HepG2 (cell line): Measurements from ENCODE around the gene EZH1. TPM values are rescaled to one million over a fixed set of nuclear protein-coding genes. Genes with fewer than 3 reads are reported as not detected.

Source experiments
- ARNT ChIP-seq: fragments of 450-650 bp; IDR thresholded peaks from 2 replicates; pipeline ENCODE4 v1.6.1; 2017
- ATF4 ChIP-seq, 2 experiments: fragments of 450-650 bp in 1 of 2; sonication (generic) in 1 of 2; formaldehyde crosslinking; IDR thresholded peaks; 2 replicates each; pipeline versions ENCODE4 v1.5.0 to v1.8.0; 2020 to 2022; ENCODE audit warnings: mild to moderate bottlenecking in 1 of 2, missing genetic modification reagents in 1 of 2
- HES4 ChIP-seq: sonication (generic); formaldehyde crosslinking; IDR thresholded peaks from 2 replicates; pipeline ENCODE4 v1.9.0; 2021; ENCODE audit warnings: mild to moderate bottlenecking, missing genetic modification reagents, borderline replicate concordance
- HMGA1 ChIP-seq: sonication (generic); formaldehyde crosslinking; conservative IDR thresholded peaks from 2 replicates; pipeline ENCODE4 v1.4.0; 2020; ENCODE audit warnings: missing genetic modification reagents
- KDM6A ChIP-seq: IDR thresholded peaks from 2 replicates; pipeline ENCODE4 v1.6.1; 2016; ENCODE audit warnings: low read depth
- KMT2B ChIP-seq: IDR thresholded peaks from 2 replicates; pipeline ENCODE4 v1.6.1; 2016; ENCODE audit warnings: missing genetic modification reagents, missing compliant biosample characterization
- MIXL1 ChIP-seq: IDR thresholded peaks from 2 replicates; pipeline ENCODE4 v1.6.1; 2016
- MTA3 ChIP-seq: sonication (generic); formaldehyde crosslinking; IDR thresholded peaks from 2 replicates; pipeline ENCODE4 v1.4.0; 2020; ENCODE audit warnings: missing genetic modification reagents
- NONO ChIP-seq, 2 experiments: fragments of 450-650 bp in 1 of 2; sonication (generic) in 1 of 2; formaldehyde crosslinking in 1 of 2; IDR thresholded peaks in 1 of 2; conservative IDR thresholded peaks in 1 of 2; 2 replicates each; pipeline versions ENCODE4 v1.6.1 to v1.8.0; 2017 to 2022; ENCODE audit warnings: mild to moderate bottlenecking in 1 of 2, missing genetic modification reagents in 1 of 2, moderate library complexity in 1 of 2
- ONECUT2 ChIP-seq: sonication (generic); formaldehyde crosslinking; IDR thresholded peaks from 2 replicates; pipeline ENCODE4 v1.4.0; 2020; ENCODE audit warnings: missing genetic modification reagents
- RFXANK ChIP-seq: IDR thresholded peaks from 2 replicates; pipeline ENCODE4 v1.6.1; 2016
- TARDBP ChIP-seq: sonication (generic); formaldehyde crosslinking; IDR thresholded peaks from 2 replicates; pipeline ENCODE4 v1.8.0; 2022; ENCODE audit warnings: mild to moderate bottlenecking, missing genetic modification reagents
- TFAP4 ChIP-seq: sonication (generic); IDR thresholded peaks from 2 replicates; pipeline ENCODE4 v1.6.1; 2016; ENCODE audit warnings: low read depth, borderline replicate concordance
- TOE1 ChIP-seq: sonication (generic); formaldehyde crosslinking; IDR thresholded peaks from 2 replicates; pipeline ENCODE4 v1.4.0; 2020; ENCODE audit warnings: mild to moderate bottlenecking, missing genetic modification reagents
- TSC22D2 ChIP-seq: sonication (generic); formaldehyde crosslinking; IDR thresholded peaks from 2 replicates; pipeline ENCODE4 v1.5.1; 2020; ENCODE audit warnings: missing genetic modification reagents, mild to moderate bottlenecking, borderline replicate concordance
- ZBTB25 ChIP-seq: IDR thresholded peaks from 2 replicates; pipeline ENCODE4 v1.6.1; 2018; ENCODE audit warnings: missing genetic modification reagents
- ZNF235 ChIP-seq: sonication (generic); formaldehyde crosslinking; IDR thresholded peaks from 2 replicates; pipeline ENCODE4 v1.8.1; 2023; ENCODE audit warnings: mild to moderate bottlenecking, missing genetic modification reagents, borderline replicate concordance
- ZNF383 ChIP-seq: sonication (generic); formaldehyde crosslinking; IDR thresholded peaks from 2 replicates; pipeline ENCODE4 v1.4.0; 2020; ENCODE audit warnings: missing genetic modification reagents, mild to moderate bottlenecking, borderline replicate concordance
- ZNF431 ChIP-seq: sonication (generic); formaldehyde crosslinking; IDR thresholded peaks from 2 replicates; pipeline ENCODE4 v1.9.0; 2022; ENCODE audit warnings: missing genetic modification reagents, low read depth, mild to moderate bottlenecking, borderline replicate concordance
- ZNF468 ChIP-seq: sonication (generic); formaldehyde crosslinking; IDR thresholded peaks from 2 replicates; pipeline ENCODE4 v1.8.0; 2022; ENCODE audit warnings: mild to moderate bottlenecking, moderate library complexity, missing genetic modification reagents
- ZNF558 ChIP-seq: sonication (generic); formaldehyde crosslinking; IDR thresholded peaks from 2 replicates; pipeline ENCODE4 v1.9.0; 2022; ENCODE audit warnings: mild to moderate bottlenecking, missing genetic modification reagents, borderline replicate concordance
- ZNF572 ChIP-seq: sonication (generic); formaldehyde crosslinking; IDR thresholded peaks from 2 replicates; pipeline ENCODE4 v1.5.1; 2020; ENCODE audit warnings: mild to moderate bottlenecking, missing genetic modification reagents
- ZNF605 ChIP-seq: sonication (generic); formaldehyde crosslinking; IDR thresholded peaks from 2 replicates; pipeline ENCODE4 v1.8.0; 2022; ENCODE audit warnings: mild to moderate bottlenecking, missing genetic modification reagents
- ZNF772 ChIP-seq: sonication (generic); formaldehyde crosslinking; IDR thresholded peaks from 2 replicates; pipeline ENCODE4 v1.5.0; 2020; ENCODE audit warnings: mild to moderate bottlenecking, missing genetic modification reagents
- ZNF800 ChIP-seq: sonication (generic); formaldehyde crosslinking; IDR thresholded peaks from 2 replicates; pipeline ENCODE4 v1.4.0; 2020; ENCODE audit warnings: missing genetic modification reagents
- ZNF879 ChIP-seq: sonication (generic); formaldehyde crosslinking; IDR thresholded peaks from 2 replicates; pipeline ENCODE4 v1.8.1; 2023; ENCODE audit warnings: missing genetic modification reagents
- polyA plus RNA-seq, 8 experiments: library from polyadenylated mRNA; depleted of rRNA in 3 of 8; stranded (reverse) in 7 of 8; unstranded in 1 of 8; fragments of >200 nt; fragmentation: Illumina TruSeq in 4 of 8; extraction: Trizol in 4 of 8; gene quantifications; 2 replicates each; pipeline versions ENCODE4 v1.2.1 to v1.2.3, GENCODE V29; 2011 to 2016; ENCODE audit warnings: low read depth in 4 of 8, missing spikeins in 1 of 8, mixed read lengths in 1 of 8; ENCODE audit not compliant: insufficient read depth in 1 of 8
- total RNA-seq, 5 experiments: library from RNA; depleted of rRNA; stranded (reverse); fragments of >200 nt; fragmentation: Illumina TruSeq; extraction: Trizol; gene quantifications; 2 replicates each; pipeline ENCODE4 v1.2.3, GENCODE V29; 2016; ENCODE audit warnings: low read depth in 1 of 5

EZH1 gene
- total and polyA plus RNA-seq, 2 of the 13 experiments (the other 11 are each of a cell fraction or from before 2014, with no cell fraction given) = 11.6 to 24.0 TPM

- TF ChIP-seq ZNF558 (0 out of 2 replicates have a peak, but pooled peaks have one; percentile 45), ONECUT2 (no peak), MTA3 (CRISPR knock-in tag) (no peak), KDM6A (CRISPR knock-in tag) (0 out of 2 replicates have a peak, but pooled peaks have one; percentile 2), ZBTB25 (CRISPR knock-in tag) (no peak; the same call in 1 of the 2 replicates), KMT2B (peak; percentile 83), ZNF605 (CRISPR knock-in tag) (peak; percentile 67), ZNF468 (CRISPR knock-in tag) (no peak), HMGA1 (CRISPR knock-in tag) (no peak), ZNF772 (CRISPR knock-in tag) (peak; percentile 79; the same call in 1 of the 2 replicates), TOE1 (CRISPR knock-in tag) (no peak; the same call in 1 of the 2 replicates), TARDBP (CRISPR knock-in tag) (no peak), ZNF235 (CRISPR knock-in tag) (no peak; the same call in 1 of the 2 replicates), TSC22D2 (no peak; the same call in 1 of the 2 replicates), ZNF879 (CRISPR knock-in tag) (no peak), RFXANK (no peak; the same call in 1 of the 2 replicates), HES4 (CRISPR knock-in tag) (peak; percentile 94), ZNF383 (no peak), ARNT (no peak), ZNF431 (CRISPR knock-in tag) (no peak), NONO (IDR thresholded peaks at IDR 0.05) (no peak), NONO (CRISPR knock-in tag; conservative IDR thresholded peaks at IDR 0.05) (peak; percentile 87), ZNF800 (CRISPR knock-in tag) (peak; percentile 94), TFAP4 (peak; percentile 91; the same call in 1 of the 2 replicates), ATF4 (CRISPR knock-in tag; IDR thresholded peaks at IDR 0.05) (no peak), MIXL1 (CRISPR knock-in tag) (peak; percentile 68; the same call in 1 of the 2 replicates), ZNF572 (CRISPR knock-in tag) (peak; percentile 79)
Measured at GRCh38 chr17:42659079-42659931, 85.5 kb downstream of the EZH1 start, which contains the start of gene TUBG2 (continued).
